HFF-Myc (cell line): ENCODE measurements around the gene HCLS1.

Source experiments
- DNase-seq: peaks from one replicate; pipeline ENCODE4 v3.0.0-alpha.2; 2011; ENCODE audit warnings: low read depth; ENCODE audit errors: extremely low read depth
- H3K4me3 ChIP-seq: replicated peaks from 2 replicates; pipeline ENCODE4 v1.5.1; 2011; ENCODE audit warnings: low read depth, mild to moderate bottlenecking, control low read depth, low read length
- CTCF ChIP-seq: IDR thresholded peaks from 2 replicates; pipeline ENCODE4 v1.5.1; 2012; ENCODE audit warnings: mild to moderate bottlenecking, low read depth, low read length, control low read depth; ENCODE audit errors: missing control alignments

HCLS1 gene, protein sequence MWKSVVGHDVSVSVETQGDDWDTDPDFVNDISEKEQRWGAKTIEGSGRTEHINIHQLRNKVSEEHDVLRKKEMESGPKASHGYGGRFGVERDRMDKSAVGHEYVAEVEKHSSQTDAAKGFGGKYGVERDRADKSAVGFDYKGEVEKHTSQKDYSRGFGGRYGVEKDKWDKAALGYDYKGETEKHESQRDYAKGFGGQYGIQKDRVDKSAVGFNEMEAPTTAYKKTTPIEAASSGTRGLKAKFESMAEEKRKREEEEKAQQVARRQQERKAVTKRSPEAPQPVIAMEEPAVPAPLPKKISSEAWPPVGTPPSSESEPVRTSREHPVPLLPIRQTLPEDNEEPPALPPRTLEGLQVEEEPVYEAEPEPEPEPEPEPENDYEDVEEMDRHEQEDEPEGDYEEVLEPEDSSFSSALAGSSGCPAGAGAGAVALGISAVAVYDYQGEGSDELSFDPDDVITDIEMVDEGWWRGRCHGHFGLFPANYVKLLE

DNA sequence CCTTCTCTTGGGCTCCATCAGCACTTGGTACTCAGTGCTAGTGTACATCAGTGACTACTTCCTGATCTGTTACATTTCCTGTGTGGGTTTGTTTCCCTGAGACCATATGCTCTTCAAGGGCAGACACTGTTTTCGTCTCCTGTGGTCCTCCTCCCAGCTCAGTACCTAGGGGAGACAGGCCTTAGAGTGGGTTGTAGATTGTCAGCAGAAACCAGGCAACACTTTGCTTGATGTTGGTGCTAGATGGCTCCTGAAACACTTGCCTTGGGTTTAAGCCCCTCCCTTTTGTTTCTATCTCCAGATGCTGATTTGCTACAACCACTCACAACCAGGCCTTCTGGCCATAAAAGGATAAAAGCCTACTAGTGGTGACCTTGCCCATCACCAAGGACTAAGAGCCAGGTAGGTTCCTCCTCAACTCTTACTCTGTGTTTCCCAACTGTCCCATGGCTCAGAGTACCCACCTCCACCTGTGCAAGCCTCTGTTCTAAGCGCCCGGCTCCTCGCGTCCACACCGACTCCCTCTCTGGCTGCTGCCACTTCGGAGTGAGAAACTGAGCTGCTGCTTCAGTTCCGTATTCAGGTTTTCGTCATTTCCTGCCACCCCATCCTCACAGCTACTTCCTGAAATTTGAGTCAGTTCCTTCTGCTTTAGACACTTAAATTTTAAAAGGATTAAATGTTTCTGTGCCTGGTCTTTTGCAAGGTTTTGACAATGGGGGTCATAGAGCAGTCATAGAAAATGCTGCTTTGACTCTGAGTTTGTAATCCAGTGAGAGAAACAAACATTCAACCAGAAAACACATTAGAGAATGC is at the start of gene HCLS1:
HCLS1 (minus strand) TSS at position 548 of the 816 bp plus-strand sequence. CDS start 2,556 bp downstream, outside the sequence.
- DNase-seq, result no peak
- TF ChIP-seq CTCF, result no peak
- peak within 1 kb of the TSS; percentile 5 for H3K4me3 ChIP-seq

DNA sequence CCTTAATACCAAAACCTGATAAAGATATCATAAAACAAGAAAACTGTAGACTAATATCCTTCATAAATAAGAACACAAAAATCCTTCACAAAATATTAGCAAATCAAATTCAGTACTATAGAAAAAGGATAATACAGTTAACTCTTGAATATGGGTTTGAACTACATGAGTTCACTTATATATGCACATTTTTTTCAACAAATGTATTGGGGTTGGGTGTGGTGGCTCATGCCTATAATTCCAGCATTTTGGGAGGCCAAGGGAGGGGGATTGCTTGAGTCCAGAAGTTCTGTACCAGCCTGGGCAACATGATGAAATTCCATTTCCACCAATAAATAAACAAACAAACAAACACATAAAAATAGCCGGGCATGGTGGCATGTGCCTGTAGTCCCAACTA is 49.6 kb upstream of the HCLS1 start:
- DNase-seq, result no peak
- H3K4me3 ChIP-seq, result no peak overlapping the region
- TF ChIP-seq CTCF, result no peak

- peak; percentile 7 for DNase-seq
- H3K4me3 ChIP-seq, result no peak overlapping the region
- TF ChIP-seq CTCF, result no peak
Measured at GRCh38 chr3:121707531-121708273, 47.0 kb upstream of the HCLS1 start.

- no peak overlapping the region for H3K4me3 ChIP-seq
- TF ChIP-seq CTCF, result no peak
- no peak for DNase-seq
Measured at GRCh38 chr3:121705541-121705940, 44.8 kb upstream of the HCLS1 start.

DNA sequence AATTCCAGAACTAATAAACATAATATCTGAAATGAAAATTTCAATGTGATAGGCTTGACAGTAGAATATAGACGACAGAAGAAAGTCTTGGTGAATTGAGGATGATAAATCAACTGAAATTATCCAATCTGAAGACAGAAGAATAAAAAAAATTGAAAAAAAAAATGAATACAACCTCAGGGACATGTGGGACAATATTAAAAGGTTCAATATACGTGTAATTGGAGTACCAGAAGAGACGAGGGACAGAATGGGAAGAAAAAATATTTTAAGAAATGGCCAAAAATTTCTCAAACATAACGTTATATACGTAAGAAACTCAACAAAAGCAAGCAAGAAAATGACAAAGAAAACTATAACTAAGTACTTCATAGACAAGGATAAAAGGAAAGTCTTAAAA is 43.3 kb upstream of the HCLS1 start:
- H3K4me3 ChIP-seq, result no peak overlapping the region
- TF ChIP-seq CTCF, result no peak
- DNase-seq, result no peak

- no peak for DNase-seq
- no peak overlapping the region for H3K4me3 ChIP-seq
- TF ChIP-seq CTCF, result no peak
Measured at GRCh38 chr3:121698901-121699300, 38.2 kb upstream of the HCLS1 start.
